Ovary (tissue), 9 donors: ENCODE results near the gene PSRC1. TPM values are rescaled to one million over a fixed set of nuclear protein-coding genes. Genes with fewer than 3 reads are reported as not detected.

ENCODE experiments used
- DNase-seq, 5 donors: peaks; one replicate each; pipeline ENCODE4 v3.0.0-alpha.2; 2019 to 2020
- H3K27ac ChIP-seq, 2 donors: fragments of 200-600 bp; one replicate each; pipeline versions ENCODE4 v1.5.1 to v1.8.0; 2019 to 2022
- H3K27me3 ChIP-seq: fragments of 200-600 bp; one replicate; pipeline ENCODE4 v1.8.0; 2022
- H3K36me3 ChIP-seq: fragments of 200-600 bp; sonication (generic); one replicate; pipeline ENCODE4 v1.5.1; 2019
- H3K4me1 ChIP-seq: one replicate; pipeline ENCODE4 v1.8.1; 2013; ENCODE audit warnings: mild to moderate bottlenecking, moderate library complexity; ENCODE audit not compliant: insufficient read depth
- H3K4me3 ChIP-seq: fragments of 200-600 bp; sonication (generic); one replicate; pipeline ENCODE4 v1.5.1; 2017
- H3K9me3 ChIP-seq, 2 donors: fragments of 200-600 bp in 1 of 2; sonication (generic) in 1 of 2; one replicate each; pipeline versions ENCODE4 v1.5.1 to v1.8.1; 2013 to 2019; ENCODE audit warnings: mild to moderate bottlenecking in 1 of 2, moderate library complexity in 1 of 2
- EP300 ChIP-seq: sonication (generic); formaldehyde crosslinking; IDR thresholded peaks from one replicate; pipeline ENCODE4 v1.6.1; 2017; ENCODE audit warnings: antibody characterized with exemption
- POLR2A ChIP-seq: fragments of 450-650 bp; IDR thresholded peaks from one replicate; pipeline ENCODE4 v1.6.1; 2017; ENCODE audit warnings: antibody characterized with exemption, mild to moderate bottlenecking, moderate library complexity
- WGBS, 3 donors: extraction: QIAGEN DNeasy Blood & Tissue Kit in 1 of 3; methylation state at CpG; one replicate each; pipeline versions ENCODE4 v1.1.5 to v1.1.7; 2013 to 2017; 5-methylcytosine and 5-hydroxymethylcytosine counted together
- intact Hi-C, 4 donors: fragments of 100-400 bp; cut with DNase I; formaldehyde crosslinking; loops; one replicate each; pipeline versions ENCODE4 v1.11.0 to v1.15.1; 2022 to 2023
- polyA plus RNA-seq, 2 donors: library from polyadenylated mRNA; stranded (reverse); fragments of 200-250 nt in 1 of 2; fragments of 350-450 nt in 1 of 2; fragmentation: Illumina TruSeq in 1 of 2; extraction: RNeasy Lipid Tissue Mini Kit (QIAGEN cat#74804) in 1 of 2; gene quantifications; one replicate each; pipeline ENCODE4 v1.2.3, GENCODE V29; 2013 to 2014
- total RNA-seq, 7 donors: library from RNA; depleted of rRNA in 2 of 7; stranded (reverse); fragments of >200 nt in 2 of 7; fragmentation: NEBNext Ultra II Directional in 3 of 7; extraction: Animal tissue kit (Norgen Biotek cat#: 25700) in 3 of 7; gene quantifications; one replicate each; pipeline versions ENCODE4 v1.1.0 to v1.2.4, GENCODE V29; 2016 to 2023
- TF ChIP-seq, protein P1 (sequence below), 3 donors: fragments of 450-650 bp in 2 of 3; fragments of 200-600 bp in 1 of 3; IDR thresholded peaks; one replicate each; pipeline versions ENCODE4 v1.5.1 to v1.8.0; 2016 to 2022; ENCODE audit warnings: antibody characterized with exemption in 3 of 3, mild to moderate bottlenecking in 1 of 3
- donor health status: DM: no; HTN: no; CAD: no; lungs with moderate emphysema.
- donor health status: DM: no; HTN: no; CAD: no.
- donor health status: Bipolar disorder and iron deficiency.
- donor health status: DM: yes; HTN: yes; CAD: no.
- donor health status: DM: no; HTN: no; CAD: no.
- donor health status: DM: yes; HTN: yes; CAD: no.

PSRC1 gene
- total and polyA plus RNA-seq, 9 donors, result 1.0 to 8.1 (median 5.3) TPM

DNA sequence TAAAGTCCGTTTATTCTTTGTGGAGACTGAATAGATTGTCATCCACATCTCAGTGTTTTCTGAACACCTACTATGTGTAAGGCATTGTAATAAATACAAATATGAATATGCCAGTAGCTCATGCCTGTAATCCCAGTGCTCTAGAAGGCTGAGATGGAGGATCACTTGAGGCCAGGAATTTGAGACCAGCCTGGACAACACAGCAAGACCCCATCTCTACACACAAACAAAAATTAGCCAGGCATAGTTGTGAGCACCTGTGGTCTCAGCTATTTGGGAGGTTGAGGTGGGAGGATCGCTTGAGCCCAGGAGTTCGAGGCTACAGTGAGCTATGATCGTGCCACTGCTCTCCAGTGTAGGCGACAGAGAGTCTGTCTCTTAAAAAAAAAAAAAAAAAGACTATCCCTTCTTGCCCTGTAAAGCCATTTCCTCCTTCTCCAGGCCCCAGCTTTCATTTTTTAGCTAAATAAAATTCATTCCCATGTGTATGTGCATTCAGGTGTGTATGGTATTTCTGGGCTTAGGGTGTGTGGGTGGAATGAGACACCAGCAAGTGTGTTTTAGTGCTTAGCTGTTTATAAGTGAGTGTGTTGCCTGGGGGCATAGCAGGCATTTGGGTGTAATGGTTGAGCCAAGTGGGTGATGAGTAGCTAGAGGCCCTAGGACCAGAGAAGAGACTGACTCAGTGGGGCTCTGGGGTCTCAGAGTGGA, 25.8 kb downstream of the PSRC1 start:
- intact Hi-C loops, result no loop called here
- H3K27me3 ChIP-seq, result no peaks in the 10 kb centered on the region
- H3K4me3 ChIP-seq, result no peak overlapping the region
- H3K36me3 ChIP-seq, result no peaks in the 10 kb centered on the region
- no peaks in the 10 kb centered on the region for H3K4me1 ChIP-seq
- no peak for DNase-seq
- no peak for TF ChIP-seq POLR2A
- TF ChIP-seq, protein P1, sequence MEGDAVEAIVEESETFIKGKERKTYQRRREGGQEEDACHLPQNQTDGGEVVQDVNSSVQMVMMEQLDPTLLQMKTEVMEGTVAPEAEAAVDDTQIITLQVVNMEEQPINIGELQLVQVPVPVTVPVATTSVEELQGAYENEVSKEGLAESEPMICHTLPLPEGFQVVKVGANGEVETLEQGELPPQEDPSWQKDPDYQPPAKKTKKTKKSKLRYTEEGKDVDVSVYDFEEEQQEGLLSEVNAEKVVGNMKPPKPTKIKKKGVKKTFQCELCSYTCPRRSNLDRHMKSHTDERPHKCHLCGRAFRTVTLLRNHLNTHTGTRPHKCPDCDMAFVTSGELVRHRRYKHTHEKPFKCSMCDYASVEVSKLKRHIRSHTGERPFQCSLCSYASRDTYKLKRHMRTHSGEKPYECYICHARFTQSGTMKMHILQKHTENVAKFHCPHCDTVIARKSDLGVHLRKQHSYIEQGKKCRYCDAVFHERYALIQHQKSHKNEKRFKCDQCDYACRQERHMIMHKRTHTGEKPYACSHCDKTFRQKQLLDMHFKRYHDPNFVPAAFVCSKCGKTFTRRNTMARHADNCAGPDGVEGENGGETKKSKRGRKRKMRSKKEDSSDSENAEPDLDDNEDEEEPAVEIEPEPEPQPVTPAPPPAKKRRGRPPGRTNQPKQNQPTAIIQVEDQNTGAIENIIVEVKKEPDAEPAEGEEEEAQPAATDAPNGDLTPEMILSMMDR (IDR thresholded peaks at IDR 0.05), result no peak
- no peak for TF ChIP-seq EP300
- WGBS, 3 donors, result 85 to 93% (median 86%) methylated on average over 5 of the region's 5 CpGs
- no peaks in the 10 kb centered on the region for H3K9me3 ChIP-seq
- no peak overlapping the region for H3K27ac ChIP-seq

GRCh38 chr1:109256085-109256484, 26.9 kb downstream of the PSRC1 start:
- H3K27ac ChIP-seq, result no peak overlapping the region
- H3K27me3 ChIP-seq, result no peaks in the 10 kb centered on the region
- WGBS, 3 donors, result 85 to 94% (median 86%) methylated on average over 7 of the region's 7 CpGs
- H3K36me3 ChIP-seq, result no peaks in the 10 kb centered on the region
- H3K4me1 ChIP-seq, result no peaks in the 10 kb centered on the region
- intact Hi-C loops, result no loop called here
- H3K4me3 ChIP-seq, result no peak overlapping the region
- TF ChIP-seq EP300, result no peak
- TF ChIP-seq, protein P1 (IDR thresholded peaks at IDR 0.05), result no peak
- no peak for TF ChIP-seq POLR2A
- no peak for DNase-seq
- no peaks in the 10 kb centered on the region for H3K9me3 ChIP-seq

DNA sequence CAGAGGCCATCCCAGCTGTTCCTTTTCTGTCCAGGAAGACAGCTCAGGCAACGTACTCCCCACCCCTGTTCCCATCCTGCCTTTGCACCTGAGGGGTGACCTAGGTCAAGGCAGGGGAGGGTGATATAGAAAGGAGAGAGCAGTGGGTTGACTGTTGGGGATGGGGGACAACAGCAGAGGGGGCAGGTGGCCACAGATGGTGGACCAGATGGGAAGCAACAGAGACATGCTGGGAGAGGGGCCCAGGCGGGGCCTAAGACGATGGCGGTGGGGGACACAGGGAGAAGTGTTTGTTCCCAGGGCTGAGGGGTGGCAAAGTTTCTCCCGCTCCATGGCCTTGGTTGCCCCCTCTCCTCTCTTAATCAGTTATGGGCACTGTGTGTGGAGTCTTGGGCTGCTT, 27.3 kb downstream of the PSRC1 start:
- Histone ChIP-seq H3K4me3 (no peak overlapping the region), H3K9me3 (no peaks in the 10 kb centered on the region), H3K36me3 (no peaks in the 10 kb centered on the region), H3K27me3 (no peaks in the 10 kb centered on the region), H3K27ac (no peak overlapping the region), H3K4me1 (no peaks in the 10 kb centered on the region)
- TF ChIP-seq, protein P1 (IDR thresholded peaks at IDR 0.05), result no peak
- TF ChIP-seq POLR2A (no peak), EP300 (no peak)
- WGBS, 3 donors, result 90 to 94% (median 93%) methylated on average over 5 of the region's 5 CpGs
- intact Hi-C loops, result no loop called here
- no peak for DNase-seq

DNA sequence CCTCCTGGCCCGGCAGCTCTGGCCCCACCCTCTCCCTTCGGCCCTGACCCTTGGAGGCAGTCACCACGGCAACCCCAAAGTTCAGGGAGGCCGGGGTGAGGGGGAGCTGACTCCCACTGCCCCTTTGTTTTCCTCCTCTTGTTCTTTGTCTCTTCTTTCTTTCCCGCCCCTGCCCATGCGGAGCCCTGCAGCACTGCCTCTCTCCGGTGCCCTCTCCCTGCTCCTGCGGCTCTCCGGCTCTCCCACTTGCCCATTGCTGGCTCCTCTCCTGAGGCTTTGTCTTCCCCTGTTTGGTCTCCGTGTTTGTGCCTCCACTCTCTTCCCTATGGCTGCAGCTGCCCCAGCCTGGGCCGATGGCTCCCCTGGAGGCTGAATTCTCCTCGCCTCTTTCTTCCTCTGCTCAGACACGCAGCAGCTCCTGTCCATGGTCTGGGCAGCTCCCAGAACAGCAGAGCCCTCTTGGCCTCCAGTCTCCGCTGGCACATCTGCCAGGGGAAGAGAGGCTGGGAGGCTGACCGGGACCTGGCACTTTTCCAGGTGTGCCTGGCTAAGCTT, 27.8 kb downstream of the PSRC1 start:
- Histone ChIP-seq H3K4me3 (no peak overlapping the region), H3K9me3 (no peaks in the 10 kb centered on the region), H3K27ac (no peak overlapping the region), H3K4me1 (peaks cover 2% of the 10 kb centered on the region), H3K27me3 (no peaks in the 10 kb centered on the region), H3K36me3 (no peaks in the 10 kb centered on the region)
- 27 to 38% (median 31%) methylated on average over 15 of the region's 15 CpGs for WGBS, 3 donors
- no peak for TF ChIP-seq EP300
- TF ChIP-seq, protein P1 (IDR thresholded peaks at IDR 0.05), result no peak
- no peak for TF ChIP-seq POLR2A
- intact Hi-C loops, result no loop called here
- DNase-seq, result peak in 3 of 5 donors; percentile 21 to 40 (median 27)
